ENCODE data around the gene MTHFD1L.

Gene MTHFD1L

DNA sequence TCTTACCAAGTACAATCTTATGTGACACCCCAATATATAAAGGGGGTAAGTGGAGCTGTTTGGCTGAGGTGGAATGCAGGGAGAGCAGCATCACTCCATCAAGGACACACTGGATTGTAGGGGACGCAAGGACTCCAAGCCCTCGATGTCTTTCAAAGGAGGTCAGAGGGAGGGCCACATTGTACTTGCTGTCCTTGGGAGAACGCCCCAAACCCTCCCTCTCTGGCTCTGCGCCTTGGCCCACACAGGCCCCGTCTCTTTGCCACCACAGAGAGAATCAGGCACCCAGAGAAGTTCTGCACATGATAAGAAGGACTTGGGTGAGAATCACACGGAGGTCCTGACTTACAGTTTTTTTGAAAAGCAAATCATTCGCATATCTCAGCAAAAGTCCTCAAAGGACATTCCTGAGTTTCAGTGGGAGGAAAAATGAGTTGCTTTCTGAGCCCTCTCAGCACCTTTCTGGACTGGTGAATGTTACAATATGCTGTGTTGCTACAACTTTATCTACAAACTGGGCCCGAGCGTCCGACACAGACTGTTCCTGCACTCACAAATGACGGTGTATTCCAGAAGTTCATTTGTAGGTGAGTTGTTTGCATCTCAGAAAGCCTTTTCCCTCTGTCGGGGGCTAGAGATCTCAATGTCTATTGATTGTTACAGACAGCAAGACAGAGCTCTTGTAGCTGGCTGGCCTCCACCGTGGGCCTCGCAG, 281.8 kb downstream of the MTHFD1L start:
- Histone ChIP-seq H3K4me1 (ENCODE audit: control insufficient read depth in 1 of 2, insufficient read depth in 1 of 2, low read depth in 1 of 2, low read length in 1 of 2) (no peaks in the 10 kb centered on the region), H3K9me3 (no peaks in the 10 kb centered on the region)

DNA sequence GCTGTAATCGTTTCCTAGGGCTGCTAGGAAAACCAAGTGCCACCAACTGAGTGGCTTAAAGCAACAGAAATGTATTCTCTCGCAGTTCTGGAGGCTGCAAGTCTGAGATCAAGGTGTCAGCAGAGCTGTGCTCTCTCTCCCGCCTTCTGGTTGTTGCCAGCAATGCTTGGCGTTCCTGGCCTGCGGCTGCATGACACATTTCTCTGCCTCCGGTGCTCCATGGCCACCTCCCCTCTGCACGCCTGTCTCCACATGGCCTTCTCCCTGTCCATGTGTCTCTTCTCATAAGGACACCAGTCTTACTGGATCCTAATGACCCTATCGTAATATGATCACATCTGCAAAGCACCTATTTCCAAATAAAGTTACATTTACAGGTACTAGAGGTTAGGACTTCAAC, 282.6 kb downstream of the MTHFD1L start:
- no peaks in the 10 kb centered on the region for H3K4me1 ChIP-seq (ENCODE audit: control insufficient read depth in 1 of 2, insufficient read depth in 1 of 2, low read depth in 1 of 2, low read length in 1 of 2)
- no peaks in the 10 kb centered on the region for H3K27me3 ChIP-seq
- no peaks in the 10 kb centered on the region for H3K9me3 ChIP-seq
- no peaks in the 10 kb centered on the region for H3K36me3 ChIP-seq
- TF ChIP-seq, protein P1, sequence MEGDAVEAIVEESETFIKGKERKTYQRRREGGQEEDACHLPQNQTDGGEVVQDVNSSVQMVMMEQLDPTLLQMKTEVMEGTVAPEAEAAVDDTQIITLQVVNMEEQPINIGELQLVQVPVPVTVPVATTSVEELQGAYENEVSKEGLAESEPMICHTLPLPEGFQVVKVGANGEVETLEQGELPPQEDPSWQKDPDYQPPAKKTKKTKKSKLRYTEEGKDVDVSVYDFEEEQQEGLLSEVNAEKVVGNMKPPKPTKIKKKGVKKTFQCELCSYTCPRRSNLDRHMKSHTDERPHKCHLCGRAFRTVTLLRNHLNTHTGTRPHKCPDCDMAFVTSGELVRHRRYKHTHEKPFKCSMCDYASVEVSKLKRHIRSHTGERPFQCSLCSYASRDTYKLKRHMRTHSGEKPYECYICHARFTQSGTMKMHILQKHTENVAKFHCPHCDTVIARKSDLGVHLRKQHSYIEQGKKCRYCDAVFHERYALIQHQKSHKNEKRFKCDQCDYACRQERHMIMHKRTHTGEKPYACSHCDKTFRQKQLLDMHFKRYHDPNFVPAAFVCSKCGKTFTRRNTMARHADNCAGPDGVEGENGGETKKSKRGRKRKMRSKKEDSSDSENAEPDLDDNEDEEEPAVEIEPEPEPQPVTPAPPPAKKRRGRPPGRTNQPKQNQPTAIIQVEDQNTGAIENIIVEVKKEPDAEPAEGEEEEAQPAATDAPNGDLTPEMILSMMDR (IDR thresholded peaks at IDR 0.05) = no peak
- no peak overlapping the region for H3K27ac ChIP-seq
- no peak overlapping the region for H3K4me3 ChIP-seq (ENCODE audit: low read depth in 1 of 2, low read length in 1 of 2)

More for the DNA sequence above, 281.8 kb downstream of the MTHFD1L start:
- TF ChIP-seq, protein P1 (IDR thresholded peaks at IDR 0.05) = no peak
- Histone ChIP-seq H3K27me3 (no peaks in the 10 kb centered on the region), H3K27ac (no peak overlapping the region), H3K4me3 (ENCODE audit: low read depth in 1 of 2, low read length in 1 of 2) (no peak overlapping the region), H3K36me3 (no peaks in the 10 kb centered on the region)

DNA sequence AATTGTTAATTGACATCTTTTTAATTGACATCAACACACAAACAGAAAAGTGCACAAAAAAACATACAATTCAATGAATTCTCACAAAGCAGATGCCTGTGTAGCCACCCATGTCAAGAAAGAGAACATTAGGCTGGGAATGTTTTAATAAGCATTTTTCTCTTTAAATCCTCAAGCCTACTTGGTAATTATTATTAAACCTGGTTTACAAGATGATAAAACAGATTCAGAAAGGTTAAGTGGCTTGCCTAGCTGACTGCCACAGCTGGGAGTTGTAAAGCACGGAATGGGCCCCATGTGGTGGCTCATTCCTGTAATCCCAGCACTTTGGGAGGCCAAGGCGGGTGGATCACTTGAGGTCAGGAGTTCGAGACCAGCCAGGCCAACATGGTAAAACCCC, 284.3 kb downstream of the MTHFD1L start:
- TF ChIP-seq, protein P1 (IDR thresholded peaks at IDR 0.05) = no peak
- Histone ChIP-seq H3K4me1 (ENCODE audit: control insufficient read depth in 1 of 2, insufficient read depth in 1 of 2, low read depth in 1 of 2, low read length in 1 of 2) (no peaks in the 10 kb centered on the region), H3K27me3 (no peaks in the 10 kb centered on the region), H3K27ac (no peak overlapping the region), H3K36me3 (no peaks in the 10 kb centered on the region), H3K9me3 (no peaks in the 10 kb centered on the region), H3K4me3 (ENCODE audit: low read depth in 1 of 2, low read length in 1 of 2) (no peak overlapping the region)

Measured in neutrophil (primary cell).